ENCODE results near the gene COIL. TPM values are rescaled to one million over a fixed set of nuclear protein-coding genes. Genes with fewer than 3 reads are reported as not detected.

The COIL gene
- total and polyA plus RNA-seq, 2 of the 13 experiments (the other 11 are each of a cell fraction or from before 2014, with no cell fraction given): 8.1 to 29.4 TPM

DNA sequence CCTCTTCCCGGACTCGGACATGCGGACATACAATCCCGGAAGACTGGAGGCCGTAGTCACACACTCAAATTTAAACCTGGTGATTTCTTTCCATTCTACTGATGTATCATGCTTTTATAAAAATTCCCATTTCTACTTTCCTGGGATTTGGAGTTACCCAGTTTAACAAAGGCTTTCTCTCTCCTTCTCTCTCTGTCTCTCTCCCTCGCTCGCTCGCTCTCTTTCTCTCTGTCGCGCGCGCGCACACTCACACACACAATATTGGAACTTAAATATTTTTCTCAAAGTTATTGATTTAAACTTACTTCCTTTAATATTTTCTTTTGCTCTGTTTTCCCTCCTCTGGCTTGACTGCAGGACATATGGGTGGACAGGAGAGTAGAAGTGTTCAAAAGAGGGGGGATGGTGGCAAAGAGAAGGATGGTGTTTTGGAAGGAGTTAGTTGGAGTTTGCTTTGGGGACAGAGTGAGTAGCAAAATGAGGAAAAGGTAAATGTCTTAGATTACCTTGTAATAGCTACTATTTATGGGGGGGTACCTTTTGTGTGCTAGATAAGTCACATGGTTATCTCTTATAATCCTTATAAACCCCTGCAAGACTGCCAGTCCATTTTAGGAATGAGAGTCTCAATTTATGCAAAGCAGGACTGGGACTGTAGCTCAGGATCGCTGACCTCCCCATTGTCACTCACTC, 46.1 kb downstream of the COIL start (continued):
- TF ChIP-seq SRSF4 (IDR thresholded peaks at IDR 0.05; ENCODE audit: low read depth, low read length, poor library complexity, severe bottlenecking) (no peak), ELF4 (CRISPR knock-in tag; IDR thresholded peaks at IDR 0.05; ENCODE audit: borderline replicate concordance) (peak; percentile 9; the same call in 1 of the 2 replicates), SNAPC4 (CRISPR knock-in tag; IDR thresholded peaks at IDR 0.05) (0 out of 2 replicates have a peak, but pooled peaks have one; percentile 6), ZNF607 (CRISPR knock-in tag; IDR thresholded peaks at IDR 0.05; ENCODE audit: borderline replicate concordance) (no peak), FOXK2 (IDR thresholded peaks at IDR 0.05) (no peak), TP53 (CRISPR knock-in tag; conservative IDR thresholded peaks at IDR 0.05) (no peak), ZNF552 (CRISPR knock-in tag; IDR thresholded peaks at IDR 0.05; ENCODE audit: borderline replicate concordance) (0 out of 2 replicates have a peak, but pooled peaks have one; percentile 1), ZSCAN25 (CRISPR knock-in tag; IDR thresholded peaks at IDR 0.05) (no peak), DRAP1 (CRISPR knock-in tag; IDR thresholded peaks at IDR 0.05) (0 out of 2 replicates have a peak, but pooled peaks have one; percentile 4), MAX (IDR thresholded peaks at IDR 0.05) (peak; percentile 32; the same call in 1 of the 2 replicates), ZNF644 (CRISPR knock-in tag; IDR thresholded peaks at IDR 0.05; ENCODE audit: low read depth) (no peak)
- TF ChIP-seq, protein P1, sequence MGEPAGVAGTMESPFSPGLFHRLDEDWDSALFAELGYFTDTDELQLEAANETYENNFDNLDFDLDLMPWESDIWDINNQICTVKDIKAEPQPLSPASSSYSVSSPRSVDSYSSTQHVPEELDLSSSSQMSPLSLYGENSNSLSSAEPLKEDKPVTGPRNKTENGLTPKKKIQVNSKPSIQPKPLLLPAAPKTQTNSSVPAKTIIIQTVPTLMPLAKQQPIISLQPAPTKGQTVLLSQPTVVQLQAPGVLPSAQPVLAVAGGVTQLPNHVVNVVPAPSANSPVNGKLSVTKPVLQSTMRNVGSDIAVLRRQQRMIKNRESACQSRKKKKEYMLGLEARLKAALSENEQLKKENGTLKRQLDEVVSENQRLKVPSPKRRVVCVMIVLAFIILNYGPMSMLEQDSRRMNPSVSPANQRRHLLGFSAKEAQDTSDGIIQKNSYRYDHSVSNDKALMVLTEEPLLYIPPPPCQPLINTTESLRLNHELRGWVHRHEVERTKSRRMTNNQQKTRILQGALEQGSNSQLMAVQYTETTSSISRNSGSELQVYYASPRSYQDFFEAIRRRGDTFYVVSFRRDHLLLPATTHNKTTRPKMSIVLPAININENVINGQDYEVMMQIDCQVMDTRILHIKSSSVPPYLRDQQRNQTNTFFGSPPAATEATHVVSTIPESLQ (CRISPR knock-in tag; conservative IDR thresholded peaks at IDR 0.05): no peak
- TF ChIP-seq, protein P2, sequence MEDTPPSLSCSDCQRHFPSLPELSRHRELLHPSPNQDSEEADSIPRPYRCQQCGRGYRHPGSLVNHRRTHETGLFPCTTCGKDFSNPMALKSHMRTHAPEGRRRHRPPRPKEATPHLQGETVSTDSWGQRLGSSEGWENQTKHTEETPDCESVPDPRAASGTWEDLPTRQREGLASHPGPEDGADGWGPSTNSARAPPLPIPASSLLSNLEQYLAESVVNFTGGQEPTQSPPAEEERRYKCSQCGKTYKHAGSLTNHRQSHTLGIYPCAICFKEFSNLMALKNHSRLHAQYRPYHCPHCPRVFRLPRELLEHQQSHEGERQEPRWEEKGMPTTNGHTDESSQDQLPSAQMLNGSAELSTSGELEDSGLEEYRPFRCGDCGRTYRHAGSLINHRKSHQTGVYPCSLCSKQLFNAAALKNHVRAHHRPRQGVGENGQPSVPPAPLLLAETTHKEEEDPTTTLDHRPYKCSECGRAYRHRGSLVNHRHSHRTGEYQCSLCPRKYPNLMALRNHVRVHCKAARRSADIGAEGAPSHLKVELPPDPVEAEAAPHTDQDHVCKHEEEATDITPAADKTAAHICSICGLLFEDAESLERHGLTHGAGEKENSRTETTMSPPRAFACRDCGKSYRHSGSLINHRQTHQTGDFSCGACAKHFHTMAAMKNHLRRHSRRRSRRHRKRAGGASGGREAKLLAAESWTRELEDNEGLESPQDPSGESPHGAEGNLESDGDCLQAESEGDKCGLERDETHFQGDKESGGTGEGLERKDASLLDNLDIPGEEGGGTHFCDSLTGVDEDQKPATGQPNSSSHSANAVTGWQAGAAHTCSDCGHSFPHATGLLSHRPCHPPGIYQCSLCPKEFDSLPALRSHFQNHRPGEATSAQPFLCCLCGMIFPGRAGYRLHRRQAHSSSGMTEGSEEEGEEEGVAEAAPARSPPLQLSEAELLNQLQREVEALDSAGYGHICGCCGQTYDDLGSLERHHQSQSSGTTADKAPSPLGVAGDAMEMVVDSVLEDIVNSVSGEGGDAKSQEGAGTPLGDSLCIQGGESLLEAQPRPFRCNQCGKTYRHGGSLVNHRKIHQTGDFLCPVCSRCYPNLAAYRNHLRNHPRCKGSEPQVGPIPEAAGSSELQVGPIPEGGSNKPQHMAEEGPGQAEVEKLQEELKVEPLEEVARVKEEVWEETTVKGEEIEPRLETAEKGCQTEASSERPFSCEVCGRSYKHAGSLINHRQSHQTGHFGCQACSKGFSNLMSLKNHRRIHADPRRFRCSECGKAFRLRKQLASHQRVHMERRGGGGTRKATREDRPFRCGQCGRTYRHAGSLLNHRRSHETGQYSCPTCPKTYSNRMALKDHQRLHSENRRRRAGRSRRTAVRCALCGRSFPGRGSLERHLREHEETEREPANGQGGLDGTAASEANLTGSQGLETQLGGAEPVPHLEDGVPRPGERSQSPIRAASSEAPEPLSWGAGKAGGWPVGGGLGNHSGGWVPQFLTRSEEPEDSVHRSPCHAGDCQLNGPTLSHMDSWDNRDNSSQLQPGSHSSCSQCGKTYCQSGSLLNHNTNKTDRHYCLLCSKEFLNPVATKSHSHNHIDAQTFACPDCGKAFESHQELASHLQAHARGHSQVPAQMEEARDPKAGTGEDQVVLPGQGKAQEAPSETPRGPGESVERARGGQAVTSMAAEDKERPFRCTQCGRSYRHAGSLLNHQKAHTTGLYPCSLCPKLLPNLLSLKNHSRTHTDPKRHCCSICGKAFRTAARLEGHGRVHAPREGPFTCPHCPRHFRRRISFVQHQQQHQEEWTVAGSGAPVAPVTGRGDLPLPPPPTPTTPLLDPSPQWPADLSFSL (CRISPR knock-in tag; IDR thresholded peaks at IDR 0.05): no peak
